Stomach (tissue), 9 donors: ENCODE data around the gene SYNGR3. TPM values are rescaled to one million over a fixed set of nuclear protein-coding genes. Genes with fewer than 3 reads are reported as not detected.
A peak's percentile ranks its signal among the peaks of the same experiment; 100 is the strongest.

Source experiments
- DNase-seq, 2 donors: peaks; one replicate each; pipeline versions ENCODE4 v3.0.0 to v3.0.0-alpha.2; 2013 to 2019
- H3K27ac ChIP-seq, 5 donors: fragments of 200-600 bp in 4 of 5; sonication (generic) in 4 of 5; one replicate each; pipeline ENCODE4 v1.5.1; 2013 to 2019; ENCODE audit warnings: mild to moderate bottlenecking in 1 of 5, moderate library complexity in 1 of 5
- H3K27me3 ChIP-seq, 3 donors: fragments of 200-600 bp; sonication (generic); one replicate each; pipeline ENCODE4 v1.5.1; 2017 to 2019; ENCODE audit warnings: mixed run types in 1 of 3
- H3K36me3 ChIP-seq, 4 donors: fragments of 200-600 bp; sonication (generic); 1 replicate in 3 of 4; 2 replicates in 1 of 4; pipeline ENCODE4 v1.5.1; 2016 to 2019
- H3K4me1 ChIP-seq, 4 donors: fragments of 200-600 bp; sonication (generic); one replicate each; pipeline ENCODE4 v1.5.1; 2016 to 2019
- H3K4me3 ChIP-seq, 4 donors: fragments of 200-600 bp; sonication (generic) in 3 of 4; one replicate each; pipeline ENCODE4 v1.5.1; 2016 to 2019; ENCODE audit warnings: mild to moderate bottlenecking in 1 of 4
- H3K9me3 ChIP-seq, 4 donors: fragments of 200-600 bp; sonication (generic); one replicate each; pipeline ENCODE4 v1.5.1; 2016 to 2019
- EP300 ChIP-seq: sonication (generic); formaldehyde crosslinking; IDR thresholded peaks from one replicate; pipeline ENCODE4 v1.6.1; 2017; ENCODE audit warnings: antibody characterized with exemption
- POLR2A ChIP-seq, 4 donors: fragments of 450-650 bp; IDR thresholded peaks; one replicate each; pipeline ENCODE4 v1.6.1; 2016; ENCODE audit warnings: antibody characterized with exemption in 4 of 4, control low read depth in 2 of 4, mild to moderate bottlenecking in 1 of 4, moderate library complexity in 1 of 4
- POLR2AphosphoS5 ChIP-seq, 3 donors: sonication (generic); formaldehyde crosslinking; IDR thresholded peaks; one replicate each; pipeline ENCODE4 v1.6.1; 2016; ENCODE audit warnings: antibody characterized with exemption in 3 of 3
- WGBS, 5 donors: extraction: QIAGEN DNeasy Blood & Tissue Kit in 3 of 5; methylation state at CpG; one replicate each; pipeline versions ENCODE4 v1.1.5 to v1.1.7; 2013 to 2018; 5-methylcytosine and 5-hydroxymethylcytosine counted together
- intact Hi-C: fragments of 100-400 bp; cut with DNase I; formaldehyde crosslinking; loops from one replicate; pipeline ENCODE4 v1.15.1; 2023; ENCODE audit warnings: low total_unique reads
- polyA plus RNA-seq, 3 donors: library from polyadenylated mRNA; stranded (reverse); fragments of 200-250 nt; gene quantifications; one replicate each; pipeline ENCODE4 v1.2.3, GENCODE V29; 2013
- total RNA-seq, 5 donors: library from RNA; depleted of rRNA; stranded (reverse); fragments of >200 nt; gene quantifications; one replicate each; pipeline versions ENCODE4 v1.1.0 to v1.2.3, GENCODE V29; 2014 to 2016
- TF ChIP-seq, protein P1 (sequence below), 7 experiments: fragments of 450-650 bp in 4 of 7; fragments of 200-600 bp in 3 of 7; sonication (generic) in 3 of 7; IDR thresholded peaks; one replicate each; pipeline ENCODE4 v1.5.1; 2016 to 2019; ENCODE audit warnings: antibody characterized with exemption in 7 of 7, control low read depth in 2 of 7, mild to moderate bottlenecking in 1 of 7
- donor health status: healthy with polysubstance abuse.
- donor health status: Bipolar disorder and iron deficiency.
- donor health status: healthy.

Gene SYNGR3
- total and polyA plus RNA-seq, 8 donors = 1.3 to 1.7 TPM; not detected in 6

DNA sequence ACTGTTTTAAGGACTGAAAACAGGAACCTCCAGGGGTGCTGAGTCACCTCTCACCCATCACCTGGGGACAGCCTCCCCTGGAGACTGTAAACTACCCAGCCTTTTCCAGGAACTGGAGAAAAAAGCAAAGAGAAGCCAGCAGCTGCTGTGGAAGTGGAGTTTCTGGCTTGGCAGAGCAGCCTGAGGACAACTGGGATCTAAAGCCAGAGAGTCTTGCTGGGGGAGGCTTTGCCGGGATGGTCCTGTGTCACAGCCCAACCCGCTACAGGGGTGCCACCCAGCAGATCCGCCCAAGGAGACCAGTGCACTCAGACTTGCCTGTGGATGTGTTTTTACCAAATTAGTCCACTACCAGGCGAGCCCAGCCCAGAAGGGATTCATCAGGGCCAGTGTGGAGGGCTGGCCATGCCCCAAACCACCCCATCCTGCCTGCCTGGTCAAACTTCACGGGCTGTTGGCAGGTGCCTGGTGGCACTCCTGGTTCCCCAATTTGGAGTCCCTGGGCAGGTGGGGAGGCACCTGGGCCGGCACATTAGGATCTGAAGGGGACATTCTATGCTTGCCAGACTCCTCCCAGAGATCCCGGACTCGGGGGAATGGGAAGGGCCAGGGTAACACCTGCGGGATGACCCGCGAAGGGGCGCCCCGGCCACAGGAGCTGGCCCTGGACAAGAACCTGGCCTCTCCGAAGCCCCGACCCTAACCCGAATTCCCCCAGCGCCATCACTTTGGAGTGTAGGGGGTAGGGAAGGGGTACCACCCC lies 47.5 kb upstream of the SYNGR3 start:
- no peaks in the 10 kb centered on the region for H3K27me3 ChIP-seq
- H3K27ac ChIP-seq = peak overlapping the region; percentile 69 to 91 (median 88)
- H3K36me3 ChIP-seq = peaks cover 30 to 41% (median 40%) of the 10 kb centered on the region in 4 donors
- intact Hi-C loops = no loop called here
- DNase-seq = peak in 1 of 2 donors; percentile 49
- WGBS, 5 donors = 10 to 15% (median 12%) methylated on average over 14 to 17 of the region's 17 CpGs
- peaks cover 19 to 45% (median 29%) of the 10 kb centered on the region in 4 donors for H3K4me1 ChIP-seq
- no peaks in the 10 kb centered on the region for H3K9me3 ChIP-seq
- H3K4me3 ChIP-seq = peak overlapping the region; percentile 74 to 94 (median 86)
- TF ChIP-seq, protein P1, sequence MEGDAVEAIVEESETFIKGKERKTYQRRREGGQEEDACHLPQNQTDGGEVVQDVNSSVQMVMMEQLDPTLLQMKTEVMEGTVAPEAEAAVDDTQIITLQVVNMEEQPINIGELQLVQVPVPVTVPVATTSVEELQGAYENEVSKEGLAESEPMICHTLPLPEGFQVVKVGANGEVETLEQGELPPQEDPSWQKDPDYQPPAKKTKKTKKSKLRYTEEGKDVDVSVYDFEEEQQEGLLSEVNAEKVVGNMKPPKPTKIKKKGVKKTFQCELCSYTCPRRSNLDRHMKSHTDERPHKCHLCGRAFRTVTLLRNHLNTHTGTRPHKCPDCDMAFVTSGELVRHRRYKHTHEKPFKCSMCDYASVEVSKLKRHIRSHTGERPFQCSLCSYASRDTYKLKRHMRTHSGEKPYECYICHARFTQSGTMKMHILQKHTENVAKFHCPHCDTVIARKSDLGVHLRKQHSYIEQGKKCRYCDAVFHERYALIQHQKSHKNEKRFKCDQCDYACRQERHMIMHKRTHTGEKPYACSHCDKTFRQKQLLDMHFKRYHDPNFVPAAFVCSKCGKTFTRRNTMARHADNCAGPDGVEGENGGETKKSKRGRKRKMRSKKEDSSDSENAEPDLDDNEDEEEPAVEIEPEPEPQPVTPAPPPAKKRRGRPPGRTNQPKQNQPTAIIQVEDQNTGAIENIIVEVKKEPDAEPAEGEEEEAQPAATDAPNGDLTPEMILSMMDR (IDR thresholded peaks at IDR 0.05) = no peak
- no peak for TF ChIP-seq EP300
- no peak for TF ChIP-seq POLR2AphosphoS5 (IDR thresholded peaks at IDR 0.05)
- no peak for TF ChIP-seq POLR2A (IDR thresholded peaks at IDR 0.05)

DNA sequence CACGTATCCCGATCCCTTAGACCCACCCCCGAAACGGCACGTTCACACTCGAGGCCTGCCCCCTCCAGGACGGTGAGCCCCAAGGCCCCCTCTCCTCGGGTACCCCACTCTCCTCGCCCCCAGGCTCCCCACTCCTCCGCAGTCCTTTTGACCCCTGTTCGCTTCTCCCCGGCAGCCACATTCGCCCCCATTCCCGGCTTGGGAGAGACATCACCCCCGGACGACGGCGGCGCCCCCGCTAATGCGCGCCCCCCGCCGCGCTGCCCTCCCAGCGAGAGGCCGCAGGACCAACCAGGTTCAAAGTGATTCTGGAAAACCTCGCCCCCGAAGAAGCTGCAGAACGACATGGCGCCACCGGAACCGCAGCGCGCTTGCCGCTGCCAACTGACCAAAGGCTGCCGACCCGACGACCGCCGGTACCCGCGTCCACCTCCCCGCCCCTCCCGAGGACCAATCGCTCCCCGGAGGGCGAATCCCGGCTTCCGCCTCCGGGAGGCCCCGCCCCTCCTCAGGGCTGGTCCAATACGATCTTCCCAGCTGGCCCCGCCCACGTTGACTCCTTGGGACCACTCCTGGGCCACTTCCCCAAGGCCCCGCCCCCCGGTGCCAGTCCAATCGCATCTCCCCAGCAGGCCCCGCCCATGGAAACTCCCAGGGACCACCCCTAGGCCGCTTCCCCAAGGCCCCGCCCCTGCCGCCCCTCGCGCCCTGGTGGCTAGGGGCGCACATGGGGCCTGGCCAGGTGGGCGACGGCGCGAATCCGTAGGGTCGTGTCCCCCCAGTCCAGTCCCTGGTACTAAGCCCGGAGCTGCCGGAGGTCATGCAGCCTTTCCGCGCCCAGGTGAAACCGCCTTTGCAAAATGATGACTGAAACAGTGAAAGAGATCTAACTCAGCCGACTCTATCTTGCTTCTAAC lies 46.7 kb upstream of the SYNGR3 start, which contains the start of gene MSRB1:
Gene MSRB1 (minus strand): TSS at position 390 of the 917 bp plus-strand sequence. CDS start 43 bp downstream, at position 347.
- peak; percentile 93 to 98 (median 96) for TF ChIP-seq POLR2AphosphoS5 (IDR thresholded peaks at IDR 0.05)
- no peak for TF ChIP-seq EP300
- TF ChIP-seq POLR2A (IDR thresholded peaks at IDR 0.05) = peak in 2 of 4 donors; percentile 52 to 89
- TF ChIP-seq, protein P1 (IDR thresholded peaks at IDR 0.05) = no peak
- Histone ChIP-seq H3K27ac (peak within 1 kb of the TSS; percentile 78 to 91 (median 88)), H3K36me3 (peaks cover 27 to 32% (median 32%) of the 10 kb centered on the region in 4 donors), H3K4me1 (peaks cover 19 to 45% (median 29%) of the 10 kb centered on the region in 4 donors), H3K9me3 (no peaks in the 10 kb centered on the region), H3K4me3 (peak within 1 kb of the TSS; percentile 74 to 94 (median 86)), H3K27me3 (no peaks in the 10 kb centered on the region)
- DNase-seq = peak; percentile 100
- intact Hi-C loops = no loop called here
- 1 to 2% (median 1%) methylated on average over 30 to 77 of the region's 77 CpGs for WGBS, 5 donors

DNA sequence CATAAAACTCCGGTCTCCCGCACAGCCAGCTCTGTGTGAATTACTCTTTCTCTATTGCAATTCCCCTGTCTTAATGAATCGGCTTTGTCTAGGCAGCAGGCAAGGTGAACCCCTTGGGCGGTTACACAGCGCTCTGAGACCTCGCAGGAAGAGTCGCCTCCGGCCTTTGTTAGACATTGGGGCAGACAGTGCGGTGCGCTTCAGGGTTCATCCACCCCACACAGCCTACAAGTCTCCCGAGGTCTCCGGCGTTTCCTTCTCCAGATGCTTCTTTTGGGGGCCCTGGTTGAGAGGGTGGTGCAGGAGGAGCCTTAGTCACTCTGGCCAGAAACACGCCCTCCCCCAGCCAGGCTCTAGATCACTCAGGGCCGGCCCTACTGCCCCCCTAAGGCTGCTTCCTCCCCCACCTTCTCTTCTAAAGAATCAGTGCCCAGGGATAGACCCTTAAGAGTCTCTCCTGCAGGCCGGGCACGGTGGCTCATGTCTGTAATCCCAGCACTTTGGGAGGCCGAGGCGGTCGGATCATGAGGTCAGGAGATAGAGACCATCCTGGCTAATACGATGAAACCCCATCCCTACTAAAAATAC lies 45.1 kb upstream of the SYNGR3 start:
- DNase-seq = no peak
- WGBS, 5 donors = 92 to 95% (median 93%) methylated on average over 21 of the region's 21 CpGs
- Histone ChIP-seq H3K36me3 (peaks cover 11 to 16% (median 15%) of the 10 kb centered on the region in 4 donors), H3K9me3 (no peaks in the 10 kb centered on the region), H3K4me1 (peaks cover 19 to 39% (median 29%) of the 10 kb centered on the region in 4 donors), H3K27me3 (no peaks in the 10 kb centered on the region), H3K4me3 (no peak overlapping the region), H3K27ac (no peak overlapping the region)
- intact Hi-C loops = no loop called here
- TF ChIP-seq, protein P1 (IDR thresholded peaks at IDR 0.05) = no peak
